Caco-2 (cell line): ENCODE data around the gene FBN2. TPM values are rescaled to one million over a fixed set of nuclear protein-coding genes. Genes with fewer than 3 reads are reported as not detected.

Source experiments
- BruUV-seq: library from RNA; stranded (reverse); fragments of 400-500 nt; replicated peaks from 2 replicates; lab custom pipeline; 2021; lab: Mats Ljungman, UMichigan
- CTCF ChIA-PET: fragments of 300-600 bp; sonication (Branson Sonifier 250); formaldehyde crosslinking; loops from one replicate; lab custom pipeline; 2022; ENCODE audit warnings: antibody characterized with exemption; lab: Charles Lee
- POLR2A ChIA-PET: fragments of 300-600 bp; sonication (Branson Sonifier 250); formaldehyde crosslinking; loops from one replicate; lab custom pipeline; 2022; ENCODE audit warnings: antibody characterized with exemption; lab: Charles Lee
- DNase-seq, 2 experiments: peaks; one replicate each; pipeline versions ENCODE4 v3.0.0 to v3.0.0-alpha.2; 2020 to 2022
- H3K27me3 ChIP-seq: replicated peaks from 2 replicates; pipeline ENCODE4 v1.6.0; 2011; ENCODE audit warnings: low read length; ENCODE audit not compliant: control insufficient read depth, insufficient read depth
- H3K36me3 ChIP-seq: 2 replicates; pipeline ENCODE4 v1.5.1; 2011; ENCODE audit warnings: low read length; ENCODE audit not compliant: control insufficient read depth, insufficient read depth
- H3K4me1 ChIP-seq: fragments of 250-450 bp; sonication (Bioruptor Pico); 2 replicates; pipeline ENCODE4 v1.5.1; 2020; ENCODE audit warnings: mild to moderate bottlenecking
- H3K4me3 ChIP-seq: 2 replicates; pipeline ENCODE4 v1.5.1; 2011; ENCODE audit warnings: low read depth, mild to moderate bottlenecking, control low read depth, low read length
- H3K9me3 ChIP-seq: fragments of 250-450 bp; sonication (Bioruptor Pico); 2 replicates; pipeline ENCODE4 v1.5.1; 2020; ENCODE audit warnings: mild to moderate bottlenecking, moderate library complexity
- H3K27ac Mint-ChIP-seq: one replicate; pipeline ENCODE4 v1.8.0; 2022; ENCODE audit warnings: mixed read lengths; ENCODE audit not compliant: unreplicated experiment
- H3K27me3 Mint-ChIP-seq: one replicate; pipeline ENCODE4 v1.8.0; 2022; ENCODE audit warnings: mixed read lengths; ENCODE audit not compliant: insufficient read depth, unreplicated experiment
- H3K36me3 Mint-ChIP-seq: one replicate; pipeline ENCODE4 v1.8.0; 2022; ENCODE audit warnings: mild to moderate bottlenecking, mixed read lengths; ENCODE audit not compliant: insufficient read depth, unreplicated experiment
- H3K4me1 Mint-ChIP-seq: one replicate; pipeline ENCODE4 v1.8.0; 2022; ENCODE audit warnings: low read depth, mixed read lengths; ENCODE audit not compliant: unreplicated experiment
- H3K4me3 Mint-ChIP-seq: one replicate; pipeline ENCODE4 v1.8.0; 2022; ENCODE audit warnings: mild to moderate bottlenecking, moderate library complexity, mixed read lengths; ENCODE audit not compliant: unreplicated experiment
- H3K9me3 Mint-ChIP-seq: one replicate; pipeline ENCODE4 v1.8.0; 2022; ENCODE audit warnings: mixed read lengths; ENCODE audit not compliant: unreplicated experiment
- CTCF ChIP-seq, 2 experiments: fragments of 200-600 bp in 1 of 2; IDR thresholded peaks; 1 replicate in 1 of 2; 2 replicates in 1 of 2; pipeline versions ENCODE4 v1.5.1 to v1.8.0; 2011 to 2022; ENCODE audit warnings: antibody characterized with exemption in 1 of 2, control low read depth in 1 of 2, inconsistent platforms in 1 of 2, low read depth in 1 of 2, low read length in 1 of 2, mild to moderate bottlenecking in 1 of 2, moderate library complexity in 1 of 2; ENCODE audit not compliant: insufficient read depth in 1 of 2, severe bottlenecking in 1 of 2, unreplicated experiment in 1 of 2
- intact Hi-C: fragments of 100-400 bp; cut with micrococcal nuclease; formaldehyde crosslinking; loops from one replicate; pipeline ENCODE4 v1.10.0; 2022; ENCODE audit not compliant: unreplicated experiment
- total RNA-seq: library from RNA; stranded (reverse); gene quantifications from 2 replicates; pipeline ENCODE4 v1.2.3, GENCODE V29; 2022

FBN2 gene
- total RNA-seq, 1 experiment from 2014 or later = 0.09 TPM

- no peaks in the 10 kb centered on the region for H3K4me1 Mint-ChIP-seq
- Histone ChIP-seq H3K36me3 (no peaks in the 10 kb centered on the region), H3K9me3 (no peaks in the 10 kb centered on the region), H3K4me1 (no peaks in the 10 kb centered on the region), H3K27me3 (no peaks in the 10 kb centered on the region), H3K4me3 (no peak overlapping the region)
- intact Hi-C loops = no loop called here
- no TSS peak for BruUV-seq
- ChIA-PET CTCF (no interaction called here), POLR2A (no interaction called here)
- no peaks in the 10 kb centered on the region for H3K27me3 Mint-ChIP-seq
- TF ChIP-seq CTCF (IDR thresholded peaks at IDR 0.05; ENCODE audit: insufficient read depth in 1 of 2, low read depth in 1 of 2, low read length in 1 of 2, severe bottlenecking in 1 of 2, unreplicated experiment in 1 of 2) = no peak
- H3K36me3 Mint-ChIP-seq = no peaks in the 10 kb centered on the region
- no peak overlapping the region for H3K4me3 Mint-ChIP-seq
- DNase-seq = no peak
- peaks cover 14% of the 10 kb centered on the region for H3K9me3 Mint-ChIP-seq
- H3K27ac Mint-ChIP-seq = no peak overlapping the region
Observed at GRCh38 chr5:128338649-128339048, 199.4 kb downstream of the FBN2 start.

- CTCF ChIA-PET = no interaction called here
- DNase-seq = no peak
- Histone ChIP-seq H3K4me3 (no peak overlapping the region), H3K4me1 (no peaks in the 10 kb centered on the region), H3K9me3 (0 out of 2 replicates have a peak, but pooled peaks cover 3% of the 10 kb centered on the region), H3K27me3 (no peaks in the 10 kb centered on the region), H3K36me3 (no peaks in the 10 kb centered on the region)
- H3K27ac Mint-ChIP-seq = no peak overlapping the region
- H3K9me3 Mint-ChIP-seq = peaks cover 9% of the 10 kb centered on the region
- H3K4me3 Mint-ChIP-seq = no peak overlapping the region
- BruUV-seq = no TSS peak
- no peaks in the 10 kb centered on the region for H3K27me3 Mint-ChIP-seq
- intact Hi-C loops = no loop called here
- no peaks in the 10 kb centered on the region for H3K36me3 Mint-ChIP-seq
- TF ChIP-seq CTCF (IDR thresholded peaks at IDR 0.05; ENCODE audit: insufficient read depth in 1 of 2, low read depth in 1 of 2, low read length in 1 of 2, severe bottlenecking in 1 of 2, unreplicated experiment in 1 of 2) = no peak
- H3K4me1 Mint-ChIP-seq = no peaks in the 10 kb centered on the region
- POLR2A ChIA-PET = no interaction called here
Observed at GRCh38 chr5:128335339-128335738, 202.7 kb downstream of the FBN2 start.

GRCh38 chr5:128334010-128334716 is 203.9 kb downstream of the FBN2 start:
- Mint-ChIP-seq H3K27ac (no peak overlapping the region), H3K9me3 (peaks cover 9% of the 10 kb centered on the region), H3K36me3 (no peaks in the 10 kb centered on the region), H3K27me3 (no peaks in the 10 kb centered on the region), H3K4me3 (no peak overlapping the region), H3K4me1 (no peaks in the 10 kb centered on the region)
- CTCF ChIA-PET = no interaction called here
- intact Hi-C loops = no loop called here
- Histone ChIP-seq H3K27me3 (no peaks in the 10 kb centered on the region), H3K4me3 (no peak overlapping the region), H3K9me3 (0 out of 2 replicates have a peak, but pooled peaks cover 3% of the 10 kb centered on the region), H3K36me3 (no peaks in the 10 kb centered on the region), H3K4me1 (no peaks in the 10 kb centered on the region)
- POLR2A ChIA-PET = no interaction called here
- TF ChIP-seq CTCF (IDR thresholded peaks at IDR 0.05; ENCODE audit: insufficient read depth in 1 of 2, low read depth in 1 of 2, low read length in 1 of 2, severe bottlenecking in 1 of 2, unreplicated experiment in 1 of 2) = no peak
- BruUV-seq = no TSS peak
- no peak for DNase-seq
